PC-3 (cell line): ENCODE data around the gene TSPAN9. TPM values are rescaled to one million over a fixed set of nuclear protein-coding genes. Genes with fewer than 3 reads are reported as not detected.

Experiments used
- ATAC-seq: fragments of 200-7000 bp; cut with Tn5 transposase; 2 replicates; pipeline ENCODE4 v1.9.1; 2020; ENCODE audit warnings: mild to moderate bottlenecking, moderate library complexity
- BruUV-seq: library from RNA; stranded (reverse); fragments of 400-500 nt; replicated peaks from 2 replicates; lab custom pipeline; 2021; lab: Mats Ljungman, UMichigan
- CTCF ChIA-PET: fragments of 300-600 bp; sonication (Branson Sonifier 250); formaldehyde crosslinking; loops from one replicate; lab custom pipeline; 2022; ENCODE audit warnings: antibody characterized with exemption; lab: Charles Lee
- POLR2A ChIA-PET: fragments of 300-600 bp; sonication (Branson Sonifier 250); formaldehyde crosslinking; loops from one replicate; lab custom pipeline; 2022; ENCODE audit warnings: antibody characterized with exemption; ENCODE audit not compliant: unreplicated experiment; lab: Charles Lee
- DNase-seq: peaks from one replicate; pipeline ENCODE4 v3.0.0-alpha.2; 2015
- H2AFZ ChIP-seq: fragments of 300-600 bp; sonication (generic); 2 replicates; pipeline ENCODE4 v1.6.0; 2016; ENCODE audit warnings: antibody characterized with exemption, low read length
- H3F3A ChIP-seq: fragments of 300-600 bp; sonication (generic); one replicate; pipeline ENCODE4 v1.6.0; 2017; ENCODE audit warnings: antibody characterized with exemption, low read length, control low read depth, mild to moderate bottlenecking; ENCODE audit not compliant: unreplicated experiment
- H3K27ac ChIP-seq: fragments of 300-600 bp; sonication (generic); 2 replicates; pipeline ENCODE4 v1.5.1; 2016; ENCODE audit warnings: mild to moderate bottlenecking, low read length
- H3K27me3 ChIP-seq: fragments of 300-600 bp; sonication (generic); 2 replicates; pipeline ENCODE4 v1.6.1; 2016; ENCODE audit warnings: low read length, mixed read lengths
- H3K36me3 ChIP-seq: fragments of 300-600 bp; sonication (generic); 2 replicates; pipeline ENCODE4 v1.6.1; 2016; ENCODE audit warnings: low read depth, mixed run types, low read length, mixed read lengths
- H3K4me1 ChIP-seq: fragments of 300-600 bp; sonication (generic); 2 replicates; pipeline ENCODE4 v1.5.1; 2016; ENCODE audit warnings: low read length; ENCODE audit not compliant: insufficient read depth
- H3K4me2 ChIP-seq: fragments of 300-600 bp; sonication (generic); 2 replicates; pipeline ENCODE4 v1.6.0; 2016; ENCODE audit warnings: low read length
- H3K4me3 ChIP-seq: fragments of 300-600 bp; sonication (generic); 2 replicates; pipeline ENCODE4 v1.5.1; 2016; ENCODE audit warnings: mild to moderate bottlenecking, low read length, mixed read lengths
- H3K79me2 ChIP-seq: fragments of 300-600 bp; sonication (generic); 2 replicates; pipeline ENCODE4 v1.6.1; 2017; ENCODE audit warnings: low read length, mixed read lengths
- H3K9ac ChIP-seq: fragments of 300-600 bp; sonication (generic); 2 replicates; pipeline ENCODE4 v1.6.0; 2016; ENCODE audit warnings: mild to moderate bottlenecking, low read length
- H3K9me2 ChIP-seq: fragments of 300-600 bp; sonication (generic); replicated peaks from 2 replicates; pipeline ENCODE4 v1.6.1; 2016; ENCODE audit warnings: mixed run types, low read length, mixed read lengths
- H3K9me3 ChIP-seq: fragments of 300-600 bp; sonication (generic); 2 replicates; pipeline ENCODE4 v1.6.1; 2016; ENCODE audit warnings: low read length, mixed read lengths
- H4K20me1 ChIP-seq: fragments of 300-600 bp; sonication (generic); 2 replicates; pipeline ENCODE4 v1.6.1; 2016; ENCODE audit warnings: low read length, mixed read lengths
- EZH2 ChIP-seq: fragments of 300-600 bp; sonication (generic); IDR thresholded peaks from one replicate; pipeline ENCODE4 v1.6.1; 2017; ENCODE audit warnings: antibody characterized with exemption, mild to moderate bottlenecking, low read length; ENCODE audit not compliant: unreplicated experiment
- EZH2phosphoT487 ChIP-seq: fragments of 300-600 bp; sonication (generic); IDR thresholded peaks from 2 replicates; pipeline ENCODE4 v1.6.1; 2018; ENCODE audit warnings: mild to moderate bottlenecking, antibody characterized with exemption, low read length, borderline replicate concordance
- intact Hi-C: fragments of 100-400 bp; cut with micrococcal nuclease; formaldehyde crosslinking; loops from 2 replicates; pipeline ENCODE4 v1.9.0; 2023
- total RNA-seq: library from RNA; depleted of rRNA; stranded (reverse); fragments of >200 nt; gene quantifications from 2 replicates; pipeline ENCODE4 v1.2.3, GENCODE V29; 2014
- TF ChIP-seq, protein P1 (sequence below): fragments of 300-600 bp; sonication (generic); conservative IDR thresholded peaks from 2 replicates; pipeline ENCODE4 v1.5.1; 2017; ENCODE audit warnings: antibody characterized with exemption, low read depth, mild to moderate bottlenecking, low read length

TSPAN9 gene
- total RNA-seq, 1 experiment from 2014 or later, result 6.2 TPM

DNA sequence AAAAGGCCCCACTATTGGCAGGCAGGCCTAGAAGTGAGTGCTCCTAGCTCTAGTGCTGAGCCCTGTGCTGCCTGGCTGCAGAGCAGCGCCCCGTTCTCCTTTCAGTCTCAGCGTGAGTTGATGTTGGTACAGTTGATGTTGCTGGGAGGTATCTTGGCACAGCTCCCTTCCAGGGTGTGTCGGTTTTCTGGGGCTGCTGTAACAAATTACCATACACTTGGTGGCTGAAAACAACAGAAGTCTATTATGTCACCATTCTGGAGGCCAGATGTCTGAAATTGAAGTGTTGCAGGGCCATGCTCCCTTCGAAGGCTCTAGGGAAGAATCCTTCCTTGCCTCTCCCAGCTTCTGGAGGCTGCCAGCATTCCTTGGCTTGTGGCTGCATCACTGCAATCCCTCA lies 151.4 kb downstream of the TSPAN9 start:
- H3K27ac ChIP-seq, result no peak overlapping the region
- no peak overlapping the region for H2AFZ ChIP-seq
- no peaks in the 10 kb centered on the region for H3K9me2 ChIP-seq
- H3K4me1 ChIP-seq, result no peaks in the 10 kb centered on the region
- H3K79me2 ChIP-seq, result no peaks in the 10 kb centered on the region
- BruUV-seq, result no TSS peak
- H3F3A ChIP-seq, result no peaks in the 10 kb centered on the region
- no peak overlapping the region for H3K4me2 ChIP-seq
- ChIA-PET CTCF (no interaction called here), POLR2A (no interaction called here)
- intact Hi-C loops, result no loop called here
- no peaks in the 10 kb centered on the region for H4K20me1 ChIP-seq
- no peak for DNase-seq
- no peaks in the 10 kb centered on the region for H3K9me3 ChIP-seq
- H3K9ac ChIP-seq, result no peak overlapping the region
- no peak overlapping the region for H3K4me3 ChIP-seq
- no peak for ATAC-seq
- no peaks in the 10 kb centered on the region for H3K36me3 ChIP-seq
- TF ChIP-seq, protein P1, sequence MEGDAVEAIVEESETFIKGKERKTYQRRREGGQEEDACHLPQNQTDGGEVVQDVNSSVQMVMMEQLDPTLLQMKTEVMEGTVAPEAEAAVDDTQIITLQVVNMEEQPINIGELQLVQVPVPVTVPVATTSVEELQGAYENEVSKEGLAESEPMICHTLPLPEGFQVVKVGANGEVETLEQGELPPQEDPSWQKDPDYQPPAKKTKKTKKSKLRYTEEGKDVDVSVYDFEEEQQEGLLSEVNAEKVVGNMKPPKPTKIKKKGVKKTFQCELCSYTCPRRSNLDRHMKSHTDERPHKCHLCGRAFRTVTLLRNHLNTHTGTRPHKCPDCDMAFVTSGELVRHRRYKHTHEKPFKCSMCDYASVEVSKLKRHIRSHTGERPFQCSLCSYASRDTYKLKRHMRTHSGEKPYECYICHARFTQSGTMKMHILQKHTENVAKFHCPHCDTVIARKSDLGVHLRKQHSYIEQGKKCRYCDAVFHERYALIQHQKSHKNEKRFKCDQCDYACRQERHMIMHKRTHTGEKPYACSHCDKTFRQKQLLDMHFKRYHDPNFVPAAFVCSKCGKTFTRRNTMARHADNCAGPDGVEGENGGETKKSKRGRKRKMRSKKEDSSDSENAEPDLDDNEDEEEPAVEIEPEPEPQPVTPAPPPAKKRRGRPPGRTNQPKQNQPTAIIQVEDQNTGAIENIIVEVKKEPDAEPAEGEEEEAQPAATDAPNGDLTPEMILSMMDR, result no peak
- TF ChIP-seq EZH2phosphoT487 (no peak), EZH2 (no peak)
- no peaks in the 10 kb centered on the region for H3K27me3 ChIP-seq

DNA sequence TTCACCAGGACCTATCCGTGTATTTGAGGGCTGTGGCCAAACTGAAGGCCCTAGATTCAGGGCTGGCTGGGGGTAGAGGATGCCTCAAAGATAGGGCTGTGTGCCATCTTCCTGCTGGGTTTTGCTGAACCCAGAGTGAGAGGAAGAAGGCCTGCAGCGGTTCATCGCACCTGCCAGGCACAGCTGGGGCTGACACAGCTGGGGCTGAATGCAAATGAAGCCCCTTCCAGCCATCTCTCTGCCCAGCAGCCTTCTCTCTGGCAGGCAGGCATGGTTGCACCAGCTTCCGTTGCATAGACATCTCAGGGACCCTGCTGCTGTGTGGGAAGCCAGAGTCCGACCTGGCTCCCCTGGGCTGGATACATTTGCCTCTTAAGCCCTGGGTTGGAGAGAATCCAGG lies 152.4 kb downstream of the TSPAN9 start:
- Histone ChIP-seq H3K9me3 (no peaks in the 10 kb centered on the region), H3K4me1 (no peaks in the 10 kb centered on the region), H3F3A (no peaks in the 10 kb centered on the region), H3K9me2 (no peaks in the 10 kb centered on the region), H3K4me2 (no peak overlapping the region), H3K9ac (no peak overlapping the region), H4K20me1 (no peaks in the 10 kb centered on the region), H3K27me3 (no peaks in the 10 kb centered on the region), H3K79me2 (no peaks in the 10 kb centered on the region), H2AFZ (no peak overlapping the region), H3K36me3 (no peaks in the 10 kb centered on the region), H3K27ac (no peak overlapping the region), H3K4me3 (no peak overlapping the region)
- intact Hi-C loops, result no loop called here
- DNase-seq, result no peak
- POLR2A ChIA-PET, result no interaction called here
- CTCF ChIA-PET, result no interaction called here
- ATAC-seq, result no peak
- no TSS peak for BruUV-seq
- no peak for TF ChIP-seq EZH2
- no peak for TF ChIP-seq EZH2phosphoT487
- TF ChIP-seq, protein P1, result no peak

DNA sequence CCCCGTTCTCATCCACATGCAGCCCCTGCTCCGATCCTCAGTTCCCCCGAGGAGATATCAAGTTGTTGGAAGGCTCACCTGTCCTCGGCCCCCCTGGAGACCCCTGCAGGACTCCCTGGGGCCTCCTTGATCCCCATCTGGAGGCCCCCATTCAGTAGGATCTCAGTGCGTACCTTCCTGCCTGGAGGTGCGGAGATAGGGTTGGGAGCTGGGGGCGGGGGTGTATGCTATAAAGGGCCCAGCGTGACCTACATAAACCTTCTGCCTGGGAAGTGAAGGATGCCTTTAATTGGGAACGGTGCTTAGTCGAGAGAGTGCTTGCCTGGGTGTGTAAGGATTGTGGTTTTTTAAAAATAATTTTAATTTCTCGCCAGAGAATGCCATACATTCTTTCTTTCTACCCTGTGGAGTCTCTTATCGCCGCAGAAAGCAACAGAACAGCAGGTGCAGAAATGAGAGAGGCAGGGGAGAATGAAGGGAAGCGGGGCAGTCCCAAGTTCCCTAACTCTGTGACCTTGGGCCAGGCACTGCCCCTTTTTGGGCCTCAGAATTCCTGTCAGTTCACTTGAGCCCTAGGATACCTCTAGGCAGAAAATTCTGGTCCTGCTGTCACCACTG lies 153.7 kb downstream of the TSPAN9 start:
- H2AFZ ChIP-seq, result no peak overlapping the region
- ChIA-PET CTCF (no interaction called here), POLR2A (no interaction called here)
- no peaks in the 10 kb centered on the region for H4K20me1 ChIP-seq
- DNase-seq (no peak), ATAC-seq (no peak)
- no peaks in the 10 kb centered on the region for H3K27me3 ChIP-seq
- no peaks in the 10 kb centered on the region for H3K36me3 ChIP-seq
- H3K9me2 ChIP-seq, result no peaks in the 10 kb centered on the region
- H3K79me2 ChIP-seq, result no peaks in the 10 kb centered on the region
- H3F3A ChIP-seq, result no peaks in the 10 kb centered on the region
- H3K4me3 ChIP-seq, result no peak overlapping the region
- BruUV-seq, result no TSS peak
- H3K27ac ChIP-seq, result no peak overlapping the region
- no peak overlapping the region for H3K9ac ChIP-seq
- TF ChIP-seq EZH2 (no peak), EZH2phosphoT487 (no peak)
- TF ChIP-seq, protein P1, result no peak
- no peaks in the 10 kb centered on the region for H3K4me1 ChIP-seq
- H3K4me2 ChIP-seq, result no peak overlapping the region
- intact Hi-C loops, result no loop called here
- no peaks in the 10 kb centered on the region for H3K9me3 ChIP-seq
